BE2C (cell line): ENCODE measurements around the gene POFUT2.
A peak's percentile ranks its signal among the peaks of the same experiment; 100 is the strongest.

ENCODE experiments used
- DNase-seq: peaks from one replicate; pipeline ENCODE4 v3.0.0-alpha.2; 2020
- H3K27me3 ChIP-seq: fragments of 250-450 bp; sonication (Bioruptor Pico); 2 replicates; pipeline ENCODE4 v1.5.1; 2020; ENCODE audit warnings: mild to moderate bottlenecking
- H3K36me3 ChIP-seq: fragments of 250-450 bp; sonication (Bioruptor Pico); 2 replicates; pipeline ENCODE4 v1.5.1; 2020; ENCODE audit warnings: mild to moderate bottlenecking
- H3K4me1 ChIP-seq: fragments of 250-450 bp; sonication (Bioruptor Pico); 2 replicates; pipeline ENCODE4 v1.5.1; 2020
- H3K4me3 ChIP-seq: 2 replicates; pipeline ENCODE4 v1.5.1; 2011; ENCODE audit warnings: low read depth, low read length
- H3K9me3 ChIP-seq: fragments of 250-450 bp; sonication (Bioruptor Pico); 2 replicates; pipeline ENCODE4 v1.5.1; 2020
- TF ChIP-seq, protein P1 (sequence below): IDR thresholded peaks from 2 replicates; pipeline ENCODE4 v1.5.1; 2012; ENCODE audit warnings: mild to moderate bottlenecking, low read depth, low read length

Gene POFUT2

GRCh38 chr21:45248301-45248892 is 39.3 kb downstream of the POFUT2 start:
- no peak for DNase-seq
- Histone ChIP-seq H3K4me1 (no peaks in the 10 kb centered on the region; the same call in 1 of the 2 replicates), H3K27me3 (no peaks in the 10 kb centered on the region; the same call in 1 of the 2 replicates), H3K9me3 (no peaks in the 10 kb centered on the region), H3K4me3 (peak overlapping the region; percentile 55), H3K36me3 (no peaks in the 10 kb centered on the region)
- TF ChIP-seq, protein P1, sequence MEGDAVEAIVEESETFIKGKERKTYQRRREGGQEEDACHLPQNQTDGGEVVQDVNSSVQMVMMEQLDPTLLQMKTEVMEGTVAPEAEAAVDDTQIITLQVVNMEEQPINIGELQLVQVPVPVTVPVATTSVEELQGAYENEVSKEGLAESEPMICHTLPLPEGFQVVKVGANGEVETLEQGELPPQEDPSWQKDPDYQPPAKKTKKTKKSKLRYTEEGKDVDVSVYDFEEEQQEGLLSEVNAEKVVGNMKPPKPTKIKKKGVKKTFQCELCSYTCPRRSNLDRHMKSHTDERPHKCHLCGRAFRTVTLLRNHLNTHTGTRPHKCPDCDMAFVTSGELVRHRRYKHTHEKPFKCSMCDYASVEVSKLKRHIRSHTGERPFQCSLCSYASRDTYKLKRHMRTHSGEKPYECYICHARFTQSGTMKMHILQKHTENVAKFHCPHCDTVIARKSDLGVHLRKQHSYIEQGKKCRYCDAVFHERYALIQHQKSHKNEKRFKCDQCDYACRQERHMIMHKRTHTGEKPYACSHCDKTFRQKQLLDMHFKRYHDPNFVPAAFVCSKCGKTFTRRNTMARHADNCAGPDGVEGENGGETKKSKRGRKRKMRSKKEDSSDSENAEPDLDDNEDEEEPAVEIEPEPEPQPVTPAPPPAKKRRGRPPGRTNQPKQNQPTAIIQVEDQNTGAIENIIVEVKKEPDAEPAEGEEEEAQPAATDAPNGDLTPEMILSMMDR = no peak

DNA sequence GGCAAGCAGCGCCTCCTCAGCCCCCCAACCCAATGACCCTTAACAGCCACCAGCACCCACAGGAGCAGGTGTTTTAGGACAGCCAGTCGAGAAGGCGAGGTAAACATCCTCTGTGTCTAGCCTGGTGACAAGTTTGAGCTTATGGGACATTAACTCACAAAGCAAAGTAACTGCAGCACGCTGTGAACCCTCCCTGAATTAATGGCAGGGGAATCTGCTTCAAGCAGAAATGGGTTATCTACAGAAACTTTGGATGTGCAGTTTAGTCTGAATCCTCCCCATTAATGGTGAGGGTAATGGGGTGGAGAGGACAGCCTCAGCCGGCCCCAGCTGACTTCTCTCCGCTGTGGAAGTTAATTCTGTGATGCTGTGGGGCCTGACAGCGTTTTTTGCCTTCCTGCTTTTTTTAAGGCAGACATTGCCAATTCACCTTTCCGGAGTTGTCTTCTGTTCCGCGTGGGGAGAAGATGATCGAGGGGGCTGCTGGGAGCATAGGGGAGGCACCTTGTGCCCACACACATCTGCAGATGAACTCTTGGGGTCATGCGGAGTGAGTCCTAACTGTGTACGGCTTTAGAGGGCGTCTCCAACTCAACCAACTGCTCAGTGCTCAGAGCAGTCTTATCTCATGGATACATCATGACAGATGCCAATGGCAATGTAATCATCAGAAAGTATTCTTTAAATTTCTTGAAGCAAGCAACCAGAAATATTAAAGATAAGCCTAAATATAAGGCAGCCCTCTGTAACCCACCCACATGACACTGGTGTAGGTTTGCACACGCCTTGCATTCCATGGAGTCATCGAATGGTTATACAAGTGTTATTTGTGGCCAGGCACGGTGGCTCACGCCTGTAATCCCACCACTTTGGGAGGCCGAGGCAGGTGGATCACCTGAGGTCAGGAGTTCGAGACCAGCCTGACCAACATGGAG is 41.0 kb downstream of the POFUT2 start:
- Histone ChIP-seq H3K9me3 (no peaks in the 10 kb centered on the region), H3K27me3 (no peaks in the 10 kb centered on the region; the same call in 1 of the 2 replicates), H3K36me3 (no peaks in the 10 kb centered on the region), H3K4me1 (no peaks in the 10 kb centered on the region; the same call in 1 of the 2 replicates), H3K4me3 (no peak overlapping the region)
- no peak for DNase-seq
- TF ChIP-seq, protein P1 = no peak

- H3K9me3 ChIP-seq = no peaks in the 10 kb centered on the region
- H3K27me3 ChIP-seq = no peaks in the 10 kb centered on the region; the same call in 1 of the 2 replicates
- no peaks in the 10 kb centered on the region; the same call in 1 of the 2 replicates for H3K4me1 ChIP-seq
- H3K36me3 ChIP-seq = no peaks in the 10 kb centered on the region
- TF ChIP-seq, protein P1 = no peak
- no peak for DNase-seq
- H3K4me3 ChIP-seq = no peak overlapping the region
Observed at GRCh38 chr21:45244799-45245340, 42.8 kb downstream of the POFUT2 start.

DNA sequence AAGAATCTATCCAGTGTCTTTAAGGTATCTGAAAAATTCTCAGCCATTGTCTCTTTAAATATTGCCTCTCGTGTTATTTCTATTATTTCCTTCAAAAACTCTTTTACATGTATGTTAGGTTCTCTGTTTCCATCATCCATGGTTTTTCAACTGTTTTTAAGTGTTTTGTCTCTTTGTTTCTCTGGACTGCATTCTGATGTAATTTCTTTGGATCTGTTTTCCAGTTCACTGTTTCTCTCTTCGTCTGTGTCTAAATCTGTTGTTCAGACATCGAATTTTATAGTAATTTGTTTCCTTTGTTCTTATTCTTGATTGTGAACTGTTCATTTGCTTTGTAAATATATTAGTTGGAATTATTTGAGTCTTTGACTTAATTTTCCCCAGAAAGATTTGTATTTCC is 44.1 kb downstream of the POFUT2 start:
- Histone ChIP-seq H3K4me1 (no peaks in the 10 kb centered on the region; the same call in 1 of the 2 replicates), H3K36me3 (no peaks in the 10 kb centered on the region), H3K9me3 (no peaks in the 10 kb centered on the region), H3K27me3 (no peaks in the 10 kb centered on the region; the same call in 1 of the 2 replicates), H3K4me3 (no peak overlapping the region)
- TF ChIP-seq, protein P1 = no peak
- DNase-seq = no peak

GRCh38 chr21:45241357-45241756 is 46.3 kb downstream of the POFUT2 start:
- Histone ChIP-seq H3K36me3 (no peaks in the 10 kb centered on the region), H3K9me3 (no peaks in the 10 kb centered on the region), H3K4me1 (no peaks in the 10 kb centered on the region), H3K4me3 (no peak overlapping the region), H3K27me3 (no peaks in the 10 kb centered on the region)
- TF ChIP-seq, protein P1 = no peak
- DNase-seq = no peak
